K562 (cell line): Measurements from ENCODE around the gene FYB1. TPM values are rescaled to one million over a fixed set of nuclear protein-coding genes. Genes with fewer than 3 reads are reported as not detected.

Experiments
- ELF1 ChIP-seq: fragments of 200-800 bp; sonication (Bioruptor generic); IDR thresholded peaks from 2 replicates; pipeline ENCODE4 v1.6.1; 2016; ENCODE audit warnings: missing genetic modification characterization, missing compliant biosample characterization
- HDGF ChIP-seq: fragments of 450-650 bp; IDR thresholded peaks from 2 replicates; pipeline ENCODE4 v1.6.1; 2016
- HMBOX1 ChIP-seq: sonication (generic); IDR thresholded peaks from 2 replicates; pipeline ENCODE4 v1.6.1; 2016
- MXI1 ChIP-seq: IDR thresholded peaks from 2 replicates; pipeline ENCODE4 v1.6.1; 2011; ENCODE audit warnings: low read depth, mild to moderate bottlenecking, improper control_type of control experiment, low read length
- NR4A1 ChIP-seq, 2 experiments: fragments of 250-450 bp in 1 of 2; fragments of 450-650 bp in 1 of 2; sonication (Bioruptor Pico) in 1 of 2; IDR thresholded peaks; 2 replicates each; pipeline versions ENCODE4 v1.4.0 to v1.6.1; 2016 to 2020; ENCODE audit warnings: mild to moderate bottlenecking in 2 of 2, missing compliant biosample characterization in 1 of 2, missing genetic modification characterization in 1 of 2, moderate library complexity in 1 of 2
- POLR2A ChIP-seq: fragments of 450-650 bp; conservative IDR thresholded peaks from 2 replicates; pipeline ENCODE4 v1.6.1; 2016
- POLR2H ChIP-seq: IDR thresholded peaks from 2 replicates; pipeline ENCODE4 v1.6.1; 2016; ENCODE audit warnings: missing genetic modification characterization, low read depth, mild to moderate bottlenecking, control low read depth, missing compliant biosample characterization, moderate library complexity
- RFX7 ChIP-seq: fragments of 250-450 bp; sonication (Bioruptor Pico); IDR thresholded peaks from 2 replicates; pipeline ENCODE4 v1.5.1; 2021; ENCODE audit warnings: mild to moderate bottlenecking
- THRB ChIP-seq: fragments of 450-650 bp; formaldehyde crosslinking; conservative IDR thresholded peaks from 2 replicates; pipeline ENCODE4 v1.4.0; 2022; ENCODE audit warnings: mild to moderate bottlenecking, missing genetic modification characterization
- ZBTB34 ChIP-seq: fragments of 250-450 bp; sonication (Bioruptor Pico); IDR thresholded peaks from 2 replicates; pipeline ENCODE4 v1.8.0; 2021; ENCODE audit warnings: mild to moderate bottlenecking, moderate library complexity
- ZBTB8A ChIP-seq: fragments of 450-650 bp; IDR thresholded peaks from 2 replicates; pipeline ENCODE4 v1.6.1; 2018; ENCODE audit warnings: mild to moderate bottlenecking, moderate library complexity; ENCODE audit not compliant: partially characterized antibody
- polyA plus RNA-seq, 8 experiments: library from polyadenylated mRNA; depleted of rRNA in 4 of 8; stranded (reverse) in 5 of 8; unstranded in 3 of 8; fragments of >200 nt; fragmentation: Nextera tagmentation in 2 of 8; fragmentation: Illumina TruSeq in 1 of 8; extraction: Ambion mirVana in 2 of 8; extraction: Trizol in 1 of 8; gene quantifications; 2 replicates each; pipeline versions ENCODE4 v1.2.1 to v1.2.3, GENCODE V29; 2011 to 2014; ENCODE audit warnings: inconsistent platforms in 1 of 8, missing spikeins in 1 of 8
- total RNA-seq, 7 experiments: library from RNA; depleted of rRNA in 6 of 7; stranded (reverse); fragments of >200 nt in 6 of 7; fragmentation: Illumina TruSeq in 2 of 7; extraction: Trizol in 2 of 7; gene quantifications; 2 replicates each; pipeline versions ENCODE4 v1.2.1 to v1.2.3, GENCODE V29; 2011 to 2021; ENCODE audit warnings: low replicate concordance in 1 of 7
- TF ChIP-seq, protein P1 (sequence below): sonication (generic); formaldehyde crosslinking; IDR thresholded peaks from 2 replicates; pipeline ENCODE4 v1.8.0; 2022; ENCODE audit warnings: mild to moderate bottlenecking, missing genetic modification reagents
- TF ChIP-seq, protein P2 (sequence below): fragments of 250-450 bp; sonication (Bioruptor Pico); IDR thresholded peaks from 2 replicates; pipeline ENCODE4 v1.8.0; 2021; ENCODE audit warnings: borderline replicate concordance, mild to moderate bottlenecking, moderate library complexity; ENCODE audit not compliant: poor library complexity, severe bottlenecking
- TF ChIP-seq, protein P3 (sequence below), 2 experiments: fragments of 450-650 bp in 1 of 2; sonication (generic) in 1 of 2; formaldehyde crosslinking; conservative IDR thresholded peaks; 2 replicates each; pipeline versions ENCODE4 v1.4.0 to v1.8.1; 2020 to 2022; ENCODE audit warnings: mild to moderate bottlenecking in 1 of 2, missing genetic modification reagents in 1 of 2

The FYB1 gene
- total and polyA plus RNA-seq, 9 of the 15 experiments (the other 6 are each of a cell fraction or from before 2014, with no cell fraction given): 4.7 to 31.5 (median 9.7) TPM

DNA sequence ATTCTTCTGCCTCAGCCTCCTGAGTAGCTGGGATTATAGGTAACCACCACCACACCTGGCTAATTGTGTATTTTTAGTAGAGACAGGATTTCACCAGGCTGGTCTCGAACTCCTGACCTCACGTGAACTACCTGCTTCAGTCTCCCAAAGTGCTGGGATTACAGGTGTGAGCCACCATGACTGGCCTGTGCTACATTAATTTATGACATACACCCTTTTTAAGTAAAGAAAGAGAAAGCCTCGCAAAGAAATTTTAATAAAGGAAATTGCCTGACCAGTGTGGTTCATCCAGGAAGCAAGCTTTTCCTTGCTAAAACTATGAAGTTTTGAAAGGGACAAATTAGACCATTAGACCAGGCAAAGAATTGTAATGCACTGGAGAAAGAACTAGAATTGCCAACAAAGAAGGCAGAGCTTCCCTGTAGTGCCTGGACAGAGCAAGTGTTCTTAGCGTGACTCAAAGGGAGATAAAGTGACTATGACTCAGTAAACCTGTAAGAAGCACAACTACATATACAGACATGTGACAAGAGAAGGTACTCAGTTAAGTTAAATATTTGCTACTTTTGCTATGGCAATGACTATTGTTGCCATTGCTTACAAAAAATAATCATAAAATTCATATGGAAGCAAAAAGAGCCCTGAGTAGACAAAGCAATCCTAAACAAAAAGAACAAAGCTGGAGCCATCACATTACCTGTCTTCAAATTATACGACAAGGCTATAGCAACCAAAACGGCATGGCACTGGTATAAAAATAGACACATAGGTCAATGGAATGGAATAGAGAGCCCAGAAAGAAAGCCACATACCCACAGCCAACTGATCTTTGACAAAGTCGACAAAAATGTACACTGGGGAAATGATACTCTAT is 54.6 kb downstream of the FYB1 start (continued):
- TF ChIP-seq, protein P1, sequence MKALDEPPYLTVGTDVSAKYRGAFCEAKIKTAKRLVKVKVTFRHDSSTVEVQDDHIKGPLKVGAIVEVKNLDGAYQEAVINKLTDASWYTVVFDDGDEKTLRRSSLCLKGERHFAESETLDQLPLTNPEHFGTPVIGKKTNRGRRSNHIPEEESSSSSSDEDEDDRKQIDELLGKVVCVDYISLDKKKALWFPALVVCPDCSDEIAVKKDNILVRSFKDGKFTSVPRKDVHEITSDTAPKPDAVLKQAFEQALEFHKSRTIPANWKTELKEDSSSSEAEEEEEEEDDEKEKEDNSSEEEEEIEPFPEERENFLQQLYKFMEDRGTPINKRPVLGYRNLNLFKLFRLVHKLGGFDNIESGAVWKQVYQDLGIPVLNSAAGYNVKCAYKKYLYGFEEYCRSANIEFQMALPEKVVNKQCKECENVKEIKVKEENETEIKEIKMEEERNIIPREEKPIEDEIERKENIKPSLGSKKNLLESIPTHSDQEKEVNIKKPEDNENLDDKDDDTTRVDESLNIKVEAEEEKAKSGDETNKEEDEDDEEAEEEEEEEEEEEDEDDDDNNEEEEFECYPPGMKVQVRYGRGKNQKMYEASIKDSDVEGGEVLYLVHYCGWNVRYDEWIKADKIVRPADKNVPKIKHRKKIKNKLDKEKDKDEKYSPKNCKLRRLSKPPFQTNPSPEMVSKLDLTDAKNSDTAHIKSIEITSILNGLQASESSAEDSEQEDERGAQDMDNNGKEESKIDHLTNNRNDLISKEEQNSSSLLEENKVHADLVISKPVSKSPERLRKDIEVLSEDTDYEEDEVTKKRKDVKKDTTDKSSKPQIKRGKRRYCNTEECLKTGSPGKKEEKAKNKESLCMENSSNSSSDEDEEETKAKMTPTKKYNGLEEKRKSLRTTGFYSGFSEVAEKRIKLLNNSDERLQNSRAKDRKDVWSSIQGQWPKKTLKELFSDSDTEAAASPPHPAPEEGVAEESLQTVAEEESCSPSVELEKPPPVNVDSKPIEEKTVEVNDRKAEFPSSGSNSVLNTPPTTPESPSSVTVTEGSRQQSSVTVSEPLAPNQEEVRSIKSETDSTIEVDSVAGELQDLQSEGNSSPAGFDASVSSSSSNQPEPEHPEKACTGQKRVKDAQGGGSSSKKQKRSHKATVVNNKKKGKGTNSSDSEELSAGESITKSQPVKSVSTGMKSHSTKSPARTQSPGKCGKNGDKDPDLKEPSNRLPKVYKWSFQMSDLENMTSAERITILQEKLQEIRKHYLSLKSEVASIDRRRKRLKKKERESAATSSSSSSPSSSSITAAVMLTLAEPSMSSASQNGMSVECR (CRISPR knock-in tag): no peak
- TF ChIP-seq, protein P2, sequence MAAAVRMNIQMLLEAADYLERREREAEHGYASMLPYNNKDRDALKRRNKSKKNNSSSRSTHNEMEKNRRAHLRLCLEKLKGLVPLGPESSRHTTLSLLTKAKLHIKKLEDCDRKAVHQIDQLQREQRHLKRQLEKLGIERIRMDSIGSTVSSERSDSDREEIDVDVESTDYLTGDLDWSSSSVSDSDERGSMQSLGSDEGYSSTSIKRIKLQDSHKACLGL: no peak
- no peak for TF ChIP-seq ZBTB34 (CRISPR knock-in tag)
- TF ChIP-seq MXI1: no peak
- TF ChIP-seq, protein P3, sequence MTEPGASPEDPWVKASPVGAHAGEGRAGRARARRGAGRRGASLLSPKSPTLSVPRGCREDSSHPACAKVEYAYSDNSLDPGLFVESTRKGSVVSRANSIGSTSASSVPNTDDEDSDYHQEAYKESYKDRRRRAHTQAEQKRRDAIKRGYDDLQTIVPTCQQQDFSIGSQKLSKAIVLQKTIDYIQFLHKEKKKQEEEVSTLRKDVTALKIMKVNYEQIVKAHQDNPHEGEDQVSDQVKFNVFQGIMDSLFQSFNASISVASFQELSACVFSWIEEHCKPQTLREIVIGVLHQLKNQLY (CRISPR knock-in tag; conservative IDR thresholded peaks at IDR 0.05): no peak
- TF ChIP-seq ZBTB8A: no peak
- TF ChIP-seq NR4A1 (CRISPR knock-in tag; IDR thresholded peaks at IDR 0.05): no peak
- peak; percentile 82; the same call in 1 of the 2 replicates for TF ChIP-seq NR4A1 (tag; IDR thresholded peaks at IDR 0.05)
- TF ChIP-seq HMBOX1: peak; percentile 64; the same call in 1 of the 2 replicates
- TF ChIP-seq THRB (CRISPR knock-in tag): no peak
- 0 out of 2 replicates have a peak, but pooled peaks have one; percentile 28 for TF ChIP-seq POLR2H (tag)
- no peak for TF ChIP-seq RFX7 (CRISPR knock-in tag)
- TF ChIP-seq HDGF: 0 out of 2 replicates have a peak, but pooled peaks have one; percentile 60
- TF ChIP-seq POLR2A: no peak
- no peak for TF ChIP-seq ELF1 (tag)
